ENCODE measurements around the gene AP4B1.
A peak's percentile ranks its signal among the peaks of the same experiment; 100 is the strongest.

The AP4B1 gene

DNA sequence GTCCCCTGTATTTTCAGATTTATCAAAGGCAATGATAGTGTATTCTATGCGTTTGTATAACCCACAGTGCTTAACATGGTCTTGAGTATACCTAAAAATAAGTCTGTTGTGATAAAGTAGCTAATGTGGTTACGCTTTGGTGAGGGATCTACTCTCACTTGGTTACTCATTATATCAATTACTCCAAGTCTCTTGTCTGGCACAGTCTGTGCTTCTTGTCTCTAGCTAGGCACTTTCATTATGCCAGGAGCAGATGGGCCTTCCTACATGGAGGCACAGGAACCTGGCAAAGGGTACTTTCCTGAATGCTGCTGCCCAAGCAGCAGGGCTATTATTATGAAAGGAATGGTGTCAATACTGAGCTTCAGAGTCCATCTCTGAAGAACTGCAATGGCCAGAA lies 28.9 kb downstream of the AP4B1 start:
- DNase-seq (ENCODE audit: low read depth) = no peak
- in situ Hi-C loops (cut with HindIII; ENCODE audit: low sequenced_read_pairs) = no loop called here
- no peak for TF ChIP-seq CTCF (IDR thresholded peaks at IDR 0.05; ENCODE audit: low read depth, low read length, missing control alignments)
- H3K4me3 ChIP-seq (ENCODE audit: low read depth, low read length) = no peak overlapping the region

DNA sequence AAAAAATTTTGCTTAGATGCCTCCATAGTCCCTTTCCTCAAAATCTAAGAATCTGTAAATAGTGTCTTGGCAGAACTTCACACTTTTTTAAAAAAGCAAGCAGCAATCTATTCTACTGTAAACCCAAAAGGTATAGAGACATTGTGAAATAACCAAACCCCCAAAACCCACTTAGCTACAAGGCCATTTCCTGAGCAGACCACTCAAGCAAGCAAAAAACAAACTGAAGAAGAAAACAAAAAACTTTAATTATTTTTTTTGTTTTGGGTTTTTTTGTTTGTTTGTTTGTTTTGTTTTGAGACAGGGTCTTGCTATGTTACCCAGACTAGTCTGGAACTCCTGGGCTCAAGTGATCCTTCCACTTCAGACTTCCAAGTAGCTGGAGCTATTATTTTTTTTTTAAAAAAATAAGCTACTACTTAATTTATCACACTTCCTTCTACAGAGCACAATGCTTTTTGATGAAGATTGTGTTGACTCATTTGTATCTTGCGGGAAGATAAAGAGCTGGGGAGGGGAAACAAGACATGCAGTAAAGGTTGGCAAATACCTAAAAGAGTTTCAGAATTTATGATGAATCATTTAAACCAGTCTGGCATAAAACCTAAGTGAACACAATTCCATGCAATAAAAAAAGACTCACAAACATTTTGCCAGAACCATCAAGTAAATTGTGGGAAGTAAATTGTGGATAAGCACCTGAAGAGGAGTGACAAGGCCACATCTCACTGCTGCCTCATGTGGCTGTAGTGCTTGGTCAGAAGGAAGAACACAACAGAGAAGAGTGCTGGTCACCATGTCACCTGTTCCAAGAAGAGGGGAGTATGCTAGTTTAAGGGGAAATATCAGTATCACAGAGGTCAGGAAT lies 30.4 kb downstream of the AP4B1 start:
- peak; percentile 43 for TF ChIP-seq CTCF (IDR thresholded peaks at IDR 0.05; ENCODE audit: low read depth, low read length, missing control alignments)
- H3K4me3 ChIP-seq (ENCODE audit: low read depth, low read length) = no peak overlapping the region
- in situ Hi-C loops (cut with HindIII; ENCODE audit: low sequenced_read_pairs) = no loop called here
- no peak for DNase-seq (ENCODE audit: low read depth)

DNA sequence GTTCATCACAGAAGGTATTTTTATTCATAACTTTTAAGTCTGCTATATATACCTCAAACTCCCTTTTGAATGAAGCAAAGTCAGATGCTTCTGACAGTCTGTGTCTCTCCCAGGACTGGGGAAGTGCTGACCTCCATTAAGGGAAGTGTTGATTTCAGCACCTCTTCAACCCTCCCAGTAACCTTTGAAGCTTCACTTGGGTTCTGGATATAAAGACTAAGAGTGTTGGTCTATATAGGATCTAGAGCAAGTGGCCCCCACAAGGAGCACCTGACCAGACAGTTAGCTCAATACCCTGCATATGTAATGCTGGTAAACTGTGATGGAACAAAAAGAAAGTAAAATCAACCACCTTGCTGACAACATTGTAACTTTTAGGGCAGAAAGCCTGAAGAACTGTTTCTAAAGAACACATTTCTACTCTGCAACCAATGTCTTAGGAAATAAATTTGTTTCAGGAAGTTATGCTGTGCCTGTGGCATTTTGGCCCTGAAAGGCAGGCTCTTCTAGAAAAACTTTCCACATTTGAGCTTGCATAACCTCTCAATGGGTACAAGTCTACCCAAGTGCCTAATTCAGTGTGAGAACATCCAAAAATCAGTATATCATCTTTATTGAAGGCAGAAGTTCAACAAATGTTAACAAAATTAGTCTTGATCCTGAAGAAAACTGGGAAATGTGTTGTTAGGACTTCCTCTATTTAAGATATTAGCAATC lies 32.2 kb downstream of the AP4B1 start:
- no peak for DNase-seq (ENCODE audit: low read depth)
- in situ Hi-C loops (cut with HindIII; ENCODE audit: low sequenced_read_pairs) = no loop called here
- no peak overlapping the region for H3K4me3 ChIP-seq (ENCODE audit: low read depth, low read length)
- TF ChIP-seq CTCF (IDR thresholded peaks at IDR 0.05; ENCODE audit: low read depth, low read length, missing control alignments) = no peak

- TF ChIP-seq CTCF (IDR thresholded peaks at IDR 0.05; ENCODE audit: low read depth, low read length, missing control alignments) = no peak
Observed at GRCh38 chr1:113871597-113872113, 32.9 kb downstream of the AP4B1 start, which contains the start of gene PTPN22. Gene PTPN22 (minus strand): TSS chr1:113871712.

GRCh38 chr1:113870778-113871177 lies 33.8 kb downstream of the AP4B1 start:
- no peak for TF ChIP-seq CTCF (IDR thresholded peaks at IDR 0.05; ENCODE audit: low read depth, low read length, missing control alignments)
- no peak for DNase-seq (ENCODE audit: low read depth)
- no peak overlapping the region for H3K4me3 ChIP-seq (ENCODE audit: low read depth, low read length)
- in situ Hi-C loops (cut with HindIII; ENCODE audit: low sequenced_read_pairs) = no loop called here

More at GRCh38 chr1:113871597-113872113, 32.9 kb downstream of the AP4B1 start, which contains the start of gene PTPN22:
- in situ Hi-C loops (cut with HindIII; ENCODE audit: low sequenced_read_pairs) = no loop called here
- H3K4me3 ChIP-seq (ENCODE audit: low read depth, low read length) = no peak within 1 kb of the TSS
- peak; percentile 40 for DNase-seq (ENCODE audit: low read depth)

GRCh38 chr1:113868387-113869083 lies 36.1 kb downstream of the AP4B1 start:
- TF ChIP-seq CTCF (IDR thresholded peaks at IDR 0.05; ENCODE audit: low read depth, low read length, missing control alignments) = no peak
- no peak overlapping the region for H3K4me3 ChIP-seq (ENCODE audit: low read depth, low read length)
- no peak for DNase-seq (ENCODE audit: low read depth)
- in situ Hi-C loops (cut with HindIII; ENCODE audit: low sequenced_read_pairs) = no loop called here
